GM23338 (cell line): ENCODE results near the gene NETO2.

Experiments
- CTCF ChIP-seq, 2 experiments: fragments of 200-600 bp in 1 of 2; sonication (generic) in 1 of 2; conservative IDR thresholded peaks; 2 replicates each; pipeline versions ENCODE4 v1.5.1 to v1.6.1; 2016 to 2017; ENCODE audit warnings: antibody characterized with exemption in 2 of 2, low read depth in 2 of 2, mild to moderate bottlenecking in 2 of 2, moderate library complexity in 1 of 2
- EZH2 ChIP-seq: fragments of 200-600 bp; sonication (generic); IDR thresholded peaks from one replicate; pipeline ENCODE4 v1.8.0; 2017; ENCODE audit warnings: antibody characterized with exemption, mild to moderate bottlenecking, low read depth; ENCODE audit not compliant: unreplicated experiment
- JUNB ChIP-seq: IDR thresholded peaks from one replicate; pipeline ENCODE4 v1.6.1; 2016; ENCODE audit warnings: antibody characterized with exemption; ENCODE audit not compliant: unreplicated experiment
- POLR2AphosphoS5 ChIP-seq: IDR thresholded peaks from 2 replicates; pipeline ENCODE4 v1.6.1; 2016; ENCODE audit warnings: antibody characterized with exemption, low read depth
- REST ChIP-seq: IDR thresholded peaks from one replicate; pipeline ENCODE4 v1.6.1; 2018; ENCODE audit warnings: antibody characterized with exemption; ENCODE audit not compliant: unreplicated experiment
- ZNF331 ChIP-seq: fragments of 250-450 bp; sonication (Bioruptor Pico); IDR thresholded peaks from 2 replicates; pipeline ENCODE4 v1.5.0; 2020; ENCODE audit warnings: low read depth, mild to moderate bottlenecking, moderate library complexity

GRCh38 chr16:47127541-47127940 is 16.2 kb downstream of the NETO2 start:
- TF ChIP-seq CTCF (conservative IDR thresholded peaks at IDR 0.05; ENCODE audit: low read depth in 2 of 2) (no peak), ZNF331 (CRISPR knock-in tag) (no peak), REST (no peak), EZH2 (no peak), JUNB (no peak), POLR2AphosphoS5 (no peak)
